Endometrium (tissue), 2 donors: ENCODE results near the gene MSMB.

Experiments
- FAIRE-seq: peaks from 2 replicates; lab custom pipeline; 2012; peaks lifted over from hg19 to GRCh38; lab: Jason Lieb, UNC
- donor health status: control.
- donor health status: control.

The MSMB gene

DNA sequence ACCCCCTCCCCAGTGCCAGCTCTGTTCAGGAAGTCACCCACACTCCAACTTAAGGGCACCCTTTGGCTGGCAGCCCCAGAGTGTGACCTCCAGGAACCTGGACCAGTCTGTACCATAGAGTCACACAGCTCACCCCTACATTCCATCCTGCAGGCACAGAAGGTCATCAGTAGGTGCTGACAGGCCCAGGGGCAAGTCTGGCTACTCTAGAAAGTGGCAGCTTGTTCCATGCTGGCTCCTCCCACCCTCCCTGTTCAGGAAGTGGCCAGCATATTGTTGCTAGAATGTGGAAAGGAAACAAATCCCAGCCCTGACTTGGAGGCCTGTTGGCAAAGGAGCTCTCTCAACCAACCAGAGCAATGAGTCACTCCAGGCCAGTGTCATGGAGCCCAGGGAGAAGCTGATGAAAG, 12.5 kb downstream of the MSMB start:
- no peak for FAIRE-seq

GRCh38 chr10:46031648-46032532, 14.2 kb downstream of the MSMB start:
- FAIRE-seq: no peak

GRCh38 chr10:46030091-46030937, 15.8 kb downstream of the MSMB start, which contains the start of gene NCOA4:
NCOA4 (minus strand) TSS chr10:46030623; CDS start chr10:46016680, 13,943 bp downstream.
- no peak for FAIRE-seq

GRCh38 chr10:46029461-46030030, 16.5 kb downstream of the MSMB start:
- no peak for FAIRE-seq

- FAIRE-seq: no peak
Observed at GRCh38 chr10:46028584-46029460, 17.2 kb downstream of the MSMB start.

DNA sequence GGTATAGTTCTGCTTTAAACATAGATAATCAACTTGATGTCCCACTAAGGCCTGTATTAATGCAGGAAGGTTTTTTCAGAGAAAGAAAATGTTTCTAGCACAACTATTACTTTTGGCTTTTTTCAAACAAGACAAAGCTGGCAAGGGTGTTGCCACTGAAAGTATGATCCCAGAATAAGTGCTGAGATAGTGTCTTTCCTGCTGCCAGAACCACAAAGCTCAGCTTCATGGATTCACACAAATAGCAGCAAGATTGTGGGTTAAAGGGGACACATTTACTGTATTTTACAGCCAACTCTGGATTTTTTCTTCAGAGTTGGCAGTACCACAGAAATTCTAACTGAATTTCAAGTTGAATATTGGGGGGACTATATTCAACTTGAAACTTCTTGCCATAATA, 20.0 kb downstream of the MSMB start:
- FAIRE-seq: no peak

DNA sequence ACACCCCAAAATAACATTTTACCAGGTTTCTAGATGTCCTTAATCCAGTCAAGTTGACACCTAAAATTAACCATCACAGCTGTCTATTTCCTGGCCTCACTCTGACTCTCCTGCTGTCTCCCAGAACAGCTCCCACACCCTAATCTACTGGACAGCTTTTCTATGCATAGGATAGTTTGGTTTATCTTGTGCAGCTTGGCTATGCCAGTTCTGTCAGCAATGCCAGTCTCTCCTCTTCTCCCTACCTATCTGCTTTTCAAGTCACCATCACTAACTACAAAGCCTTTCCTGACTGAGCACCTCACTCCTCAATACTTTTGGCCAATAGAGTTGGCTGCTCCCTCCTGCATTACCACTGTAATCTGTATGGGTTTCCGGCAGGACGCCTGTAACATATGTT, 20.7 kb downstream of the MSMB start:
- no peak for FAIRE-seq

GRCh38 chr10:46024948-46025347, 21.1 kb downstream of the MSMB start:
- no peak for FAIRE-seq

DNA sequence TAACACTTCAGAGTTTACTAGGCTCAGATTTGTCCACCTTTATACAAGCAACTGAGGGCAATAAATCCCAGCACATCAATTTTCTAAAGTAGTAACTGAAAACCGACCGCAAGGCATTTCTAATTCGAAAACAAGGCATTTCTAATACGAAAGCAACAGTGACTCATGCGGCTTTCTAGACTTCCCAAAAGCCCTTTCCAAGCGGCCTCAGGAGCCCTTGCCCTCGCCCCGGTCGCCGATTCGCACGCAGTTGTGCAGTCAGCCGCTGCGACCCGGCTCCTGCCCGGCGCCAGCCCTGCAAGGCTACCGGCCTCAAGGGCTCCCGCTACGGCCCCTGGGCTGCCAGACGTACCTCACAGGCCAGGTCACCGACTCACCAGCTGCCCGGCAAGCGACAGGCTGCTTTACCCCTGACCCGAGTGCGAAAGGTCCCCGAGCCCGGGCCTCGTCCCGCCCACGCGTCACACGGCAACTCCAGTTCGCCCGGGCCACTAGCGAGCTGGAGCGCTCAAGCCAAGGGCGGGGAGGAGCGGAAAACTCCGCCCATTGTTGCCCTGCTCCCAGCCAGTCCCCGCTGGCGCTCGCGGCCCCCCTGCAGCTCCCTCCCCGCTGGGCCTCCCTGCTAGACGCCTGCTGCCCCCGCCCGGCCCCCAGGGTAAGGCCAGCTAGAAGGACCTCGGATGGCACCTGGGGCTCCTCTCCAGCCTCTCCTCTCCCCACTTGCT, 22.9 kb downstream of the MSMB start:
- no peak for FAIRE-seq

GRCh38 chr10:46020344-46020657, 25.8 kb downstream of the MSMB start:
- no peak for FAIRE-seq

GRCh38 chr10:46019569-46020343, 26.3 kb downstream of the MSMB start:
- no peak for FAIRE-seq

DNA sequence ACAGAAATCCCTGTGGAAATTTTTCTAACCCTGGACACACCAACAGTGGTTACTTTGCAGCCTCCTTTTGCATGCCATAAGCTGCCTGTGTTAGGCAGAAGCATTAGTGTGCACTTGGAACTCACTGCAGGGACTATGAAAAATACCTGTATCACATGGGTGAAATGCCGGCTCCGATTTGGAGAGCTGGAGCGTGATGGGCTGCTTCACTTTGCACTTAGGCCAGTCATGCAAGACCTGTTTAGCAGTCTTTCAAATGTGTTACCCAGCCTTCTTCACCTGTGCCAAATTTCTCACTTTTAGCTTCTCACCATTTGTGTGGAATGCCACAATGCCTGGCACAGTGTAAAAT, 26.9 kb downstream of the MSMB start:
- no peak for FAIRE-seq

DNA sequence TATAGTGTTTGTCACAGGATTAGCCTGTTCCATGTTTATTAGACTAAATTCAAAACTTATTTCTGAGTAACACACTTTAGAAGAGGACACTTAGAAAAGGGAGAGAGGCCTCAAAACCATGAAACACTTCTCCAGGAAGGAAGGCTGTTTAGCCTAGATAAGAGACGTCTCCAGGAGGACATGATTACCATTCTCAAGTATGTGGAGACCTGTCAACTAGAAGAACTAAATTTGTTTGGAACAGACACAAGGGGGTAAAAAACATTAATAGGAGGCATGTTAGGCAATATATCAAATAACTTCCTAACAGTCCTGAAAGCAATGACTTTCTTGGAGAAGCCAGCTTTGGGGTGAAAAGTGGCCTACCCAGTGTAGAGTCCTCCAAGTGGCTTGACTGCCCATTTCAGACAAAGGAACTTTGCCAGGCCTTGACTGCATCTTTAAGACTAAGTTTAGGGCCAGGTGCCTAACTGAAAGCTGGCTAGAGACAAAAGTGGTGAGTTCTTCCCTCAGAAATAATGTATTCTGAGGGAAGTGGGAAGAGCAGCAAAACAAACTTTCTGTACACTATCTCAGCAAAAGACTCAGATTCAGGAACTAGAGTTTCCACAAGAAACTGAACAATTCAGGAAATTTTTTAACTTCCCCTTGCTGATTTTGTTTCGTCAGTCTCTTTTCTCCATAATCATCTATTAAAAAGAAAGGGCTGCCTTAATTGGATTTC, 27.5 kb downstream of the MSMB start:
- FAIRE-seq: no peak

DNA sequence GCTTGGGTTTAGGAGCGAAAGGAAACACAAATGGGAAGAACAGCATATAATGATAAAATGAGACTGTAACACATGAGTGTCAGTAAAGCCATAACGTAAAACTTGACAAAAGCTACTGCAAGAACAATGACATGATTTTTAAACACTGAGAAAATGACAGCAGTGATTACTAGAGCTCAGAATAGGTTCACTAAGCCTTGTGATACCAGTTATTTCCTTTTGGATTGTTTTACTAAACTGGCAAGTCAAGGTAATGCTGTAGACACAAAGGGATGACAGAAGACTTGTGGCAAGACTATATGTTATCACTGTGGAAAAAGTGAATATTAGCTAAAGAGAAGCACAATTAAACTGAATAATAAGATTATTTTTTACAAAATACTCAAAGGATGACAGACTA, 28.3 kb downstream of the MSMB start:
- FAIRE-seq: no peak

- no peak for FAIRE-seq
Observed at GRCh38 chr10:46016811-46017210, 29.3 kb downstream of the MSMB start.

DNA sequence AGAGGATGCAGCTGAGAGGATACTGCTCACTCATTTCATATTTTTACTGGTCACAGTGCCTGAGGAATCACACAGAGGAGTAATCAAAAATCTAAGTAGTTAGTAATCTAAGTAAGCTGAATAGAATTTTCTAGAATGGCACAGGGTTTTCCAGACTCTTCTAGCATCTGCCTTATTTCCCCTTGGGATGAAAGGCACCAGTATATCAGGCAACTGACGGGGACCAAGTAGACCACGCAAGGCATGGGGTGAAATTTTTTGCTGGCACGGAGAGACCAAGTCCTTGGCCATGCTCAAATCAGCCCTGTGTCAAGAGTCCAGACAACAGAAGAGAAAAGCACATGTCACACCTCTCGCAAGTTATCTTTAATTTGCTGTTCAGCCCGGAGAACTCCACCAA, 29.9 kb downstream of the MSMB start:
- FAIRE-seq: no peak

- FAIRE-seq: no peak
Observed at GRCh38 chr10:46014683-46015405, 31.2 kb downstream of the MSMB start.

- no peak for FAIRE-seq
Observed at GRCh38 chr10:46014206-46014605, 31.9 kb downstream of the MSMB start.

DNA sequence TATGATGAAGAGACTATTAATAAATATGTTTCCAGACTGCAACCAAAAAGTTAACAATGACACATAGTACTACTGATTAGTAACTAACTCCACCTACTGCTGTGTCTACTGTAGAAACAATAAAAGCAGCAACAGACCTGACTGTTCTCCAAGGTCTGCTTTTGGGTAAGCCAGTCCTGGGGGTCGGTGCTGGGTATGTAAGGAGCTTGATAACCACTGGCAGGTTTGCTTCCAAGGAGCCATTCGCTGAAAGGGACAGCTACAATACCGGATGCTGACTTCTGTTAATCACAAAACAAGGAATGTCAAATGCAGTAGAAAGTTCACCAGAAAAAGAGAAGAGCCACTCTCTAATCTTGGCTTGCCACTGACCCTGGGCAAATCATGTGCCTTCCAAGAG, 33.3 kb downstream of the MSMB start:
- no peak for FAIRE-seq
